Smooth muscle cell of the brain vasculature (primary cell): ENCODE data around the gene NHLRC4.

ENCODE experiments used
- DNase-seq: peaks from one replicate; pipeline ENCODE4 v3.0.0-alpha.2; 2012; ENCODE audit warnings: low read depth, low spot score

The NHLRC4 gene

DNA sequence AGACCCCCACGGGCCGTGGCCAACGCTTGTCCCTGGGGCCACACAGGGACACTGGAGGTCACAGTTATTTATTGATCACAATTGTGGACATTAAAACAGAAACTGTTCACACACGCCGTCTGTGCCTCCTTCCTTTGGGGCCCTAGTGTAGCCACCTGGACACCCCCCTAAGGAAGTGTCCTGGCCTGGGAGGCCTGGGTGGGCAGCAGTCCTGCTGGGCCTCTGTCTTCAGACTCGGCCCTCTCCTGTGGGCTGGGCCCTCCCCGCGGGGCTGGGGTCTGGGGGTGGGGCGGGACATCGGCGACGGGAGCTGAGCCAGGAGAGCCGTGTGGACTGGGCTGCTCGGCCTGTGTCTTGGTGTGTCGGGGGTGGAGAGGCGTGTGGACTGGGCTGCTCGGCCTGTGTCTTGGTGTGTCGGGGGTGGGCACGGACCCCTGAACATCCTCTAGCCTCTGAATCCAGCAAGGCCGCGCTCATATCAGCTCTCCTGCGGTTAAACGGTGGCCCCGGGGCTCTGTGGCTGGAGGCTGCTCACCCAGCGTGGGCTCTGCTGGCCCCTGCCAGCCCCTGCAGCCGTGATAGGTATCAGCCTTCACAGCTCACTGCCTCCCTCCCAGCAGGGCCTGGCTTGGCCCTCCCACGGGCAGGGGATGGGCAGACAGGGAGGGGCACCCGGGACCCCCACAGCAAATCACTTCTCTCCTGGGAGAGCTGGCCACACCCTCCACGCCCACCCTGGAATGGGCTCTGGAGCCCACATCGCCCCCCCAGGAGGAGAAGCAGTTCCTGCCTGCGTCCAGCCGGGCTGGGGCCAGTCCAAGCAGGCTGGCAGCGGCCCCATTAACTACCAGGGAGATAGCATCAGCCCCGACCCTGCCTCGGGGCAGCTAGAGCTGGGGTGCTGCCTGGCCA lies 1.1 kb upstream of the NHLRC4 start:
- no peak for DNase-seq

DNA sequence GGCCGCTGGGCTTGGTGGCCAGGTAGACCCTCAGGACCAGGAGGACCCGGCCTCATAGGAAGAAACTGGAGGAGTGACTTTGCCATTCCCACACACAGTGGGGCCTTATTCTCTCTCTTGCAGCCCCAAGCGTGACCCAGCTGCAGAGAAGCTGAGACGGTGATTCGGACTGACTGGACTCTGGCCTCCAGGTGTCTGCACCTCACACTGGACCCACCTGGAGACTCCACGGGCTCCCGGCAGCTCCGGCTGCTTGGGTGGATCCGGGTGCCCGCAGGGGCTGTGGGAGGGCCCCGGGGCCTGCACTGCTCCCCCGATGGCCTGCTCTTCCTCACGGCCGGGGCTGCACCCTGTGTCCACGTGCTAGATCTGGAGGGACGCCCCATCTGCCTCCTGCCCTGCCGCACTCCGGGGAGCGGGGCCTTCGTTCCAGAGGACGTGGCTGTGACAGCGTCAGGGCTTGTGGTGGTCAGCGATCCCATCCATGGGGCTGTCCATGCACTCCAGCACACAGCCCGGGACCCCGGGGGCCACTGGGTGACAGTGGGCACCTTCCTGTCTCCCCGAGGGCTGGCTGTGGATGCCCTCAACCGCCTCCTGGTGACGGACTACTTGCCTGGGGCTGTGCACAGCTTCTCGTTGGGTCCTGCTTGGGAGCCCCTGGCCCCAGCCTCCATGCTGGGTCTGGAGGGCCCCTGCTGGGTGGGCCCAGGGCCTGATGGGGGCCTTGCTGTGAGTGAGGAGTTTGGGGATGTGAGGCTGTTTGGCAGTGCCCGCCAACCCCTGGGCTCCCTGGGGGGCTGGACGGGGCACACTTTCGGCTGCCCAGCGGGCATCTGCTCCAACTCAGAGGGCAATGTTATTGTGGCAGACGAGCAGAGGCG lies 810 bp downstream of the NHLRC4 start:
- no peak for DNase-seq

DNA sequence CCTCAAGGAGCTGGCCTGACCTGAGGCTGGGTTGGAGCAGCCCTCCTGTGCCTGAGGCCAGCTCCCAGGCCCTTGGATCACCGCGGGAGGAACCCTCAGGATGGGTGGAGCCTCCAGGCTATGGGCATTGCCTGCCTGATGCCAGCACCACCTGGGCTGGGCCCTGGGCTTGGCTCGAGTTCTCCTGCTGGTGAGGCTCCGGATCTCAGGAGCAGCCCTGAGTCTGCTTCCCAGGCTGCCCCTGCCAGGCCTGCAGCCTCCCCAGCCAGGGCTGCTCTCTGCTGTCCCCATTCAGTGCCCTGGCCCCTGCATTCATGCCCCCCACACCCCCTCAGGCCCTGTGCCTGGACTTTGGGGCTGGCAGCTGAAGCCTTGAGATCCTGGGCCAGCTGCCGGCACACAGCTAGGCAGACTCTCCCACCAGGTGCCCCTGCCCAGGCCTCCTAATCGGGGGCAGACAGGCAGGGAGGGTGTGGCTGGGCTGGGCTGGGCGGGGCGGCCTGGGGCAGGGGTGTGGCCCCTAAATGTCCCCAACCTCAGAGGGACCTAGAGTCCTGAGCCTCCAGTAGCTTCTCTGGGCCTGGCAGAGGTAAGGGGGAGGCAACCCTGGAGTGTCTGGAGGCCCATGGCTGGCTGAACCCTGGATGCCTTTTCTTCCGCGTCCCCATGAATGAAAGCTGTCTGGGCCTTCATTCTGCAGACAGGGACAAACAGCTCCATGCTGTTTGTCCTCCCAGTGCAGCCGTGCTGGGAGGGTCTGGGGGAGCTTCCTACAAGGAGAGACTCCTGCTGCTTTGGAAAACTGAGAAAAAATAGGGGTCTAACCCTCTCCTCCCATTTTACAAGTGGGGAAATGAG lies 1.8 kb downstream of the NHLRC4 start:
- DNase-seq = no peak

DNA sequence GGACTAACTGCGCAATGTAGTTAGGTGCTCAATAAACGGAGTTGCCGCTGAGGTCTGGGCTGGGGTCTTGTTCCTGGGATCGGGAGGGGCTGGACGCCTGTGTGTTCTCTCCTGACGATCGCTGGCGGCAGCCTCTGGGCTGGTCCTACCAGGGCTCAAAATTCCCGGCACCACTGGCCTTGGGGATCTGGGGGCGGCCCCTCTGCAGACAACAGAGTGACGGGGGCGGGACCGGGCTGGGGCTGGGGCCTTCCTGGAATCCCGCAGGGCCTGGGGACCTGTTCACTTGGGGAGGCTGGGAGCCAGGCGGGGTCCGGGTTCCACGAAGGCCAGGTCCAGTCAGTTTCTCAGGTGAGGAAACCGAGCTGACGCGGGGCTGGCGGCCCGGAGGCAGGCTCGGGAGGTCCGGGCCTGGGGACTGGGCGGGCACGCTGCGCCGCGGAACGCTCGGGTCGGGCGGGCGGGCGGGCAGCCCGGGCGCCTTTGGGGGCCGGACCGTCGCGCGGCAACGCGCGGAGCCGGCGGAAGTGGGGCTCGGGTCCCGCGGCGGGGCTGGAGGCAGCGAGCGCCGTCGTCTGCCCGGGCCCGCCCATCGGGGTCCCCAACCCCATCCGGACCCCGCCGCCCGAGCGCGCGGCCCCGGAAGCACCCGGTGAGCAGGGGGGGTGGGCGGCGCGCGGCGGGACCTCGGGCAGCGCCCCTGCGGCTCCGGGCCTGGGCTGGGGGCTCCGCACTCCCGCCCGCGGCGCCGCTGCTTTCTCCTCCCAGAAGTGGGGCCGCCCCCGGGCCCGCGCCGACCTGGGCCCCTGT lies 2.8 kb downstream of the NHLRC4 start, which contains the start of gene PIGQ:
TSS of gene PIGQ (plus strand) at position 524 of the 810 bp plus-strand sequence. CDS start 4,107 bp downstream, outside the sequence.
- DNase-seq = no peak

DNA sequence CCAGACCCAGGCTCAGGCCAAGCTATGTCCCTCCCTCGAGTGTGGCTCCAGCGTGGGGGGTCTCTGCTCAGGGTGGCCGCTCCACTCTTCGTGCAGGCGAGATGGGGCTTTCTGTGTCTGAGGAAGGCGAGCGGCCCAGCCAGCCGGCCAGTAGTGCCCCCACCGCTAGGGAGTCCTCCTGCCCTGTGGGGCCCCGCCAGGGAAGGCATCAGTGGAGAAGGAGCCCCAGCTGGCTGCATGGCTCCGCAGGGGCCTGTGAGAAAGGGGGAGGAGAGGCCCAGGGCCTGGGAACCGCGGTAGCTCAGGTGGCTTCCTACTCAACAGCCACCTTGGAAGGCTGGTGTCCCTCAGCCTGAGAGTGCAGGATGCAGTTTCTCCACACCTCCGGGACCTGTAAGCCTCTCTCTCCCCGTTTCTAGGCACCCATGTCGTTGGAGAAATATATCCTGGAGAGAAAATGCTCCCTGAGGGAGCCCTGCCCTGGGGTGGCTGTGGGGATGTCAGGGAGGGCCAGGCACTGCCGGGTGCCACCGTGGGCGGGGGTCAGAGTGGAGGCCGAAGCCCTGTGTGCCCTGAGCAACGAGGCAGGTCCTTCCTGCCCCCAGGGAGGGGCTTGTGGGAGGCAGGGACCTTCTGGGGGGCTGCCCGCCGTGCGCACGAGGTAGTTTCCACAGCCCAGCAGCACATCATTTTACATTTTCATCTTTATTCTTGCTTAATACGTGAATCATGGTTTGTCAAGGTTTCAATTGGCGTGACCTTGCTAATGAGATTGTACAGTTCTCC lies 6.3 kb downstream of the NHLRC4 start:
- DNase-seq = no peak

DNA sequence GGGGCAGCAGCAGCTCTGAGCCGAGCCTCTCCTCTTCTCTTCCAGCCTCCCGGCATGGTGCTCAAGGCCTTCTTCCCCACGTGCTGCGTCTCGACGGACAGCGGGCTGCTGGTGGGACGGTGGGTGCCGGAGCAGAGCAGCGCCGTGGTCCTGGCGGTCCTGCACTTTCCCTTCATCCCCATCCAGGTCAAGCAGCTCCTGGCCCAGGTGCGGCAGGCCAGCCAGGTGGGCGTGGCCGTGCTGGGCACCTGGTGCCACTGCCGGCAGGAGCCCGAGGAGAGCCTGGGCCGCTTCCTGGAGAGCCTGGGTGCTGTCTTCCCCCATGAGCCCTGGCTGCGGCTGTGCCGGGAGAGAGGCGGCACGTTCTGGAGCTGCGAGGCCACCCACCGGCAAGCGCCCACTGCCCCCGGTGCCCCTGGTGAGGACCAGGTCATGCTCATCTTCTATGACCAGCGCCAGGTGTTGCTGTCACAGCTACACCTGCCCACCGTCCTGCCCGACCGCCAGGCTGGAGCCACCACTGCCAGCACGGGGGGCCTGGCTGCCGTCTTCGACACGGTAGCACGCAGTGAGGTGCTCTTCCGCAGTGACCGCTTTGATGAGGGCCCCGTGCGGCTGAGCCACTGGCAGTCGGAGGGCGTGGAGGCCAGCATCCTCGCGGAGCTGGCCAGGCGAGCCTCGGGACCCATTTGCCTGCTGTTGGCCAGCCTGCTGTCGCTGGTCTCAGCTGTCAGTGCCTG lies 7.4 kb downstream of the NHLRC4 start:
- no peak for DNase-seq

DNA sequence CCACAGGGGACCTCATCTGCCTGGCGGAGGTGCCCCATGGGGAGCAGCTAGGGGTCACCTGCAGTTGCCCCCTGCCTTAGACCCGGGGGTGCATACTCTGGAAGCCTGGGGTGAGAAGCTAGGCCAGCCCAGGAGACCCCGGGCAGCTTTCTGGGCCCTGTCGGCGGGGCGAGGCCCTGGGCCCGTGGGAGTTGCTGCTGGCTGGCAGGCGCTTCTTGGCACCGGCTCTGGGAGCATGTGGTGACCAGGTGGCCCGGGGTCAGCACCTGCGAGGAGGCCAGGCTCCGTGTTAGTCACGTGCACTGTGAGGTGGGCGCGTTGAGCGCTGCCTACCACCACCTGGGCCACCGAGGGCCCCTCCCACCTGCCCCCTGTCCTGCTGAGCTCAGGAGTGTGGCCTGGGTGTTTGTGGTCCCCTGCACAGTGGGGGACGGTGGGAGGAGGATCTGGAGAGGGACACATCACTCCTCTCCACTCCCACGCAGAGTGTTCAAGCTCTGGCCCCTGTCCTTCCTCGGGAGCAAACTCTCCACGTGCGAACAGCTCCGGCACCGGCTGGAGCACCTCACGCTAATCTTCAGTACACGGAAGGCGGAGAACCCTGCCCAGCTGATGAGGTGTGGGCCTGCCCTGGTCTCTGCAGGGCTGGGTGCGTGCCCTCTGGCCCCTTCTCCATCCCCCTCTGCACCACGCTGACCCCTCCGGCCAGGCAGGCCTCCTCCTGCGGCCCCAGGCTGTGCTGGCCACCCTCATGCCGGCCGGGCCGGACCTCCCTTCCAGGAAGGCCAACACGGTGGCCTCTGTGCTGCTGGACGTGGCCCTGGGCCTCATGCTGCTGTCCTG lies 8.8 kb downstream of the NHLRC4 start:
- no peak for DNase-seq

DNA sequence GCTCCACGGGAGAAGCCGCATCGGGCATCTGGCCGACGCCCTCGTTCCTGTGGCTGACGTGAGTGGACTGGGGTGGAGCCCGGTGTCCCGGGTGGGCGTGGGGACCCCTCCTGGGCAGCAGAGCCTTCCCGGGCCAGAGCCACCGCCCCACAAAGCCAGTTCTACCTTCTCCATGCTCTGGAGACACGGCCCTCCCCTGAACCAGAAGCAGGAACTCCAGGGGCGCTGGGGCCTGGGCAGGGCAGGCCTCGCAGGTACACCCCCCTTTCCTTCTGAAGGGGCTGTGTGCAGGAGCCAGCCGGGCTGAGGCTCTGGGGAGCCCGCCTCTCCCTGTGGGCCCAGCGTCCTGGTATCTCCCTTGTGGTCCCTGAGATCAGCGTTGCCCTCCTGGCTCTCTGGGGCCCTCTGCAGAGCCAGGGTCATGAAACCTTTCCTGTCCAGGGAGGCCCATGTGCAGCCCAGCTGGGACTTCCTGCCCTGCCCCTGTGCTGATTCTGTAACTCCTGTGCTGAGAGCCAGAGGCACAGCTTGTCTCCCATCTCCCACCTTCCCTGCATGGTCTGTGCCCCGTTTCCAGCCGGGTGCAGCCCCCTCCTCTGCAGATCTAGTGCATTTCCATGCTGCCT lies 9.5 kb downstream of the NHLRC4 start:
- no peak for DNase-seq

DNA sequence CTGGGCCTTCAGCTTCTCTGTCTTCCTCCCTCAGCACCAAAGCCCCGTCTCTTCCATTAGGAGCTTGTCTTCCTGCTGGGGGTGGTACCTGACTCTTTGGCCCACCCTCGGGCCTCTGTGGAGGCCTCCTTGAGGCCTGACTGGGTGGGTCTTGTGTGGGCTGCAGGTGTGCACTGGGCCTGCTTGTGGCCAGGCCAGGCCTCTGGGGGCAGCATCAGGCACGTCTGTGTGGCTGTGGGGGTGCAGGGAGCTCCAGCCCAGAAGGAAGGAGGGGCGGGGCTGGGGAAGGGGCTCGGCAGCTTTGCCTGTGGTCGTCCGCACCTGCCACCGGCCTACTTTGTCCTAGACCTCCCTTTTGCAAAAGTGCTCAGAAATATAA lies 10.0 kb downstream of the NHLRC4 start:
- DNase-seq = no peak

DNA sequence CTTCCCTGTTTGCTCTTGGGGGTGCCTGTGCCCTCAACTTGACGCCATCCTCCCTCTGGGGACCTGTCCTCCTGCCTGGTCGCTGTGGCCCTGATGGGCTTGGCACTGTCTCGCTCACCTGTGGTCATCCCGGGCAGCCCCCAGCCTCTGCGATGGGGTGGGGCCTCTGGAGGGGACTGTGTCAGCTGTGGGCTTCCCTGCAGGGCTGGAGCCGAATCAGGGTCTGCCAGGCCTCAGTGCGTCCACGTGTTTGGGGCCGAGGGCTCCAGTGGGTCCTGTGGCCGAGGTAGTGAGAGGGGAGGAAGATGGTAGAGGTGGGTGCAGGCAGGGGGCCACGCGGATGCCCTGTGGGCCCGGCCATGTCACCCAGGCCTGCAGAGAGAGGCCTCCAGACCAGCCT lies 11.0 kb downstream of the NHLRC4 start:
- DNase-seq = no peak

DNA sequence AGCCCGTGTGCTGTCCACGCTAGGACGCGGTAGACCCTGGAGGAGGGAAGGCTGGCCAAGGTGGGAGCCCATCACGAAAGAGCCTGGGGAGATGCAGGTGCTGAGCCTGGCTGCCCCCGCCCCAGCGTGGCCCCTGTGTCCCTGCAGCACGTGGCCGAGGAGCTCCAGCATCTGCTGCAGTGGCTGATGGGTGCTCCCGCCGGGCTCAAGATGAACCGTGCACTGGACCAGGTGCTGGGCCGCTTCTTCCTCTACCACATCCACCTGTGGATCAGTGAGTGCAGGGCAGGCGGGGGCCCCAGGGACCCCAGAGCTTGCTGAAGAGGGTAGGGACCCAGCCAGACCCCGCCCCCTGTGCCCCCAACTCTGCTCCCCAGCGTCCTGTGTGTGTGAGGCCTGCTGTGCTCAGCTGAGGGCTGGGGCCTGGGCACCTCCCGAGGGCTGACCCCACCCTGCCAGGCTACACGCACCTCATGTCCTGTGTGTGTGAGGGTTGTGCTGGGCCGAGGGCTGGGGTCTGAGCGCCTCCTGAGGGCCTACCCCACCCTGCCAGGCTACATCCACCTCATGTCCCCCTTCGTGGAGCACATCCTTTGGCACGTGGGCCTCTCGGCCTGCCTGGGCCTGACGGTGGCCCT lies 11.5 kb downstream of the NHLRC4 start:
- DNase-seq = no peak

DNA sequence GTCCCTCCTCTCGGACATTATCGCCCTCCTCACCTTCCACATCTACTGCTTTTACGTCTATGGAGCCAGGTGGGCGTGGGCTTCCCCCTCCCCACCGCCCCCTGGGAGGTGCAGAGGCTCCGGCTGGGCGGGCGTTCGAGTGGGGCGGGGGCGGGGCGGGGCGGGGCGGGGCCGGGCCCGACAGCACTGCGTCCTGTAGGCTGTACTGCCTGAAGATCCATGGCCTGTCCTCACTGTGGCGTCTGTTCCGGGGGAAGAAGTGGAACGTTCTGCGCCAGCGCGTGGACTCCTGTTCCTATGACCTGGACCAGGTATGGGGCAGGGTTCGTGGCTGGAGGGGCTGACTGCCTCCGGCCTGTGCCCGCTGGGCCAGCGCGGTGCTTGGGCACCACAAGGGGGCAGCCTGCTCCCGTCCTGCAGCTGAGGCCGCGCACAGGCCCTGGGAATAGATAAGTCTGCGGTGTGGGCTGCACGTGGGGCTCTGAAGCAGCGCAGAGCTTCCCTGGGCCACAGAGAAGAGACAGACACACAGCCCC lies 12.1 kb downstream of the NHLRC4 start:
- DNase-seq = no peak

DNA sequence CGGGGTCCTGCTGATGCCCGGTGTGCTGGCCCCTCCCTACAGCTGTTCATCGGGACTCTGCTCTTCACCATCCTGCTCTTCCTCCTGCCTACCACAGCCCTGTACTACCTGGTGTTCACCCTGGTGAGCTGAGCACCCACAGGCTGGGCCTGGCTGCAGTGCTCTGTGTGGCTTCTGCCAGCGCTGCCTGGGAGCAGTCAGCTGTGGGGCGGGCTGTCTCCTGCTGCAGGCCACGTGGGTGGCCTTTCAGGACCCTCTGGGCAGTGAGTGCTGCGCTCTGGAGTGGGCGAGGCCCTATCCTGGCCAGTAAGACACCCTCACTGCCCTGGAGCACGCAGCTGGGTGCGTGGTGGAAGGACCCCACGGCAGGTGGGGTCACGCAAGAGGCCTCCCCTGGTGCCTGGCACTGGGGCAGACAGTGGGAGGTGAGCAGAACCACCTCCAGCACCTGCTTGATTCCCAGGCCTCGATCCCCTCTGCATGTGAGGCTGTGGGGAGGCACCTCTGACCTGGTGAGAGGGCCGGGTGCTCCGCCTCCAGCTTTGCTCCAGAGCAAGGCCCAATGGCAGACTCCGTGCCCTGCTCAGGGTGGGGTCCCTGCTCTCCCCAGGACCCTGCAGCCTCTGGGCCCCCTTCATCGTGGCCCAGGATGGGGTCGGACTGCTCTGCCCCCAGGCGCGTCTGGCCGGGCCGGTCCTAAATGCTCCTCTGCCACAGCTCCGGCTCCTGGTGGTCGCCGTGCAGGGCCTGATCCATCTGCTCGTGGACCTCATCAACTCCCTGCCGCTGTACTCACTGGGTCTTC lies 13.5 kb downstream of the NHLRC4 start:
- DNase-seq = no peak

DNA sequence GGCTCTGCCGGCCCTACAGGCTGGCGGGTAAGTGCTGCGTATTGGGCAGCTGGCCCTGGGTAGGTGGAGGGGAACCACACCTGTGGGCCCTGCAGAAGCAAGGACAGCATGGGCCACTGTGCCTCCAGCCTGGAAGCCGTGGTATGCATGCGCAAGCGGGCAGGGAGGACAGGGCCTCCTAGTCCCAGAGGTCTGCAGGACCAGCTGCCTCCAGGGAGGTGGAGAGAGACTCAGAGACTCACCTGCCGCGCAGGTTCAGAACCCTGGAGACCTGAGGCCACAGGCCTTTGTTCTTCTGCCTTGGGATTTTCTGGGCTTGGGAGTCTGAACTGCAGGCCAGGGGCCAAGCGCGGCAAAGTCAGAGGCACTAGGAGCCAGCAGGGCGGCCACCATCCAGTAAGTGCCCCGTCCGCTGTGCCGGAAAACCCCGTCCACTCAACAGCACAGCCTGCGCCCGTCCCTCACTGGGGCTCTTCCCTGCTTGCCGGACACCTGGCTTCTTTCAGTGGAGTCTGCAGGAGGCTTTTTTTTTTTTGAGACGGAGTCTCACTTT lies 14.2 kb downstream of the NHLRC4 start:
- DNase-seq = no peak

DNA sequence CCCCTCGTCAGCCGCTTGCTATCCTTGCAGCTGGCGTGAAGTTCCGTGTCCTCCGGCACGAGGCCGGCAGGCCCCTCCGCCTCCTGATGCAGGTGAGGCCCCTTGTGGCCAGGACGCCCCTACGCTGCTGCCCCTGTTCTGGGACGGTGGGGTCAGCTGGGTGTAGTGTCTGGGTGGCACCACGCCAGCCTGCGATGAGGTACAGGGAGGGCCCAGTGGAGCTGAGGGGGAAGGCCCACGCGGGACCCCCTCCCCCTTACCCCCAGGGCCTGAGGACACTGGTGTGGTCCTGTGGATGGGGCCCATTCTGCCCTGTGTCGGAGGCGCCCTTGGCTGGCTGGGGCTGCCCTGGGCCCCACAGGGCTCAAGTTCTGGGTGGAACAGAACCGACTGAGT lies 15.4 kb downstream of the NHLRC4 start:
- no peak for DNase-seq
